IMR-90 (cell line): Measurements from ENCODE around the gene EHBP1L1. TPM values are rescaled to one million over a fixed set of nuclear protein-coding genes. Genes with fewer than 3 reads are reported as not detected.

Source experiments
- ATAC-seq: fragments of 200-7000 bp; cut with Tn5 transposase; 2 replicates; pipeline ENCODE4 v1.9.1; 2020; ENCODE audit warnings: low read depth, mild to moderate bottlenecking, moderate library complexity
- BruUV-seq: library from RNA; stranded (reverse); fragments of 400-500 nt; replicated peaks from 2 replicates; lab custom pipeline; 2021; lab: Mats Ljungman, UMichigan
- CTCF ChIA-PET: fragments of 300-600 bp; formaldehyde crosslinking; extraction: SDS; loops from one replicate; lab custom pipeline; 2021; ENCODE audit warnings: antibody characterized with exemption; lab: Yijun Ruan, JAX
- POLR2A ChIA-PET: fragments of 300-600 bp; sonication (Branson Sonifier 250); formaldehyde crosslinking; loops from one replicate; lab custom pipeline; 2022; ENCODE audit warnings: antibody characterized with exemption; ENCODE audit not compliant: unreplicated experiment; lab: Charles Lee
- DNase-seq: peaks from one replicate; pipeline ENCODE4 v3.0.0; 2013
- H2AFZ ChIP-seq: replicated peaks from 2 replicates; pipeline ENCODE3; 2013; ENCODE audit warnings: low read length, mild to moderate bottlenecking; ENCODE audit not compliant: poor library complexity
- H2AK5ac ChIP-seq: 2 replicates; pipeline ENCODE4 v1.6.1; 2013; ENCODE audit warnings: low read depth, low read length, inconsistent platforms
- H2AK9ac ChIP-seq: replicated peaks from 2 replicates; pipeline ENCODE3; 2013; ENCODE audit warnings: mild to moderate bottlenecking, low read depth, low read length, moderate library complexity; ENCODE audit not compliant: poor library complexity
- H2BK120ac ChIP-seq: 2 replicates; pipeline ENCODE4 v1.6.1; 2013; ENCODE audit warnings: low read depth, low read length, inconsistent platforms
- H2BK15ac ChIP-seq: 3 replicates; pipeline ENCODE4 v1.6.1; 2013; ENCODE audit warnings: low read depth, low read length, inconsistent platforms
- H2BK20ac ChIP-seq: 2 replicates; pipeline ENCODE4 v1.6.1; 2013; ENCODE audit warnings: low read depth, mild to moderate bottlenecking, inconsistent platforms, low read length, moderate library complexity
- H2BK5ac ChIP-seq: 2 replicates; pipeline ENCODE4 v1.6.1; 2013; ENCODE audit warnings: mild to moderate bottlenecking, low read depth, low read length, inconsistent platforms; ENCODE audit not compliant: poor library complexity, severe bottlenecking
- H3K14ac ChIP-seq: replicated peaks from 2 replicates; pipeline ENCODE4 v1.6.1; 2013; ENCODE audit warnings: low read depth, low read length, inconsistent platforms
- H3K18ac ChIP-seq: 2 replicates; pipeline ENCODE4 v1.6.1; 2013; ENCODE audit warnings: low read depth, low read length, control low read depth
- H3K23ac ChIP-seq: 2 replicates; pipeline ENCODE4 v1.6.1; 2013; ENCODE audit warnings: low read depth, low read length, inconsistent platforms
- H3K27ac ChIP-seq: 2 replicates; pipeline ENCODE4 v1.5.1; 2013; ENCODE audit warnings: mild to moderate bottlenecking, control low read depth, low read length; ENCODE audit not compliant: insufficient read depth
- H3K27me3 ChIP-seq: 2 replicates; pipeline ENCODE4 v1.6.1; 2013; ENCODE audit warnings: low read length; ENCODE audit not compliant: control insufficient read depth, insufficient read depth
- H3K36me3 ChIP-seq: 2 replicates; pipeline ENCODE4 v1.6.1; 2013; ENCODE audit warnings: low read length, mixed read lengths; ENCODE audit not compliant: control insufficient read depth, insufficient read depth
- H3K4ac ChIP-seq: 2 replicates; pipeline ENCODE4 v1.6.1; 2013; ENCODE audit warnings: low read depth, low read length, inconsistent platforms
- H3K4me1 ChIP-seq: 2 replicates; pipeline ENCODE4 v1.6.1; 2013; ENCODE audit warnings: low read length, mixed read lengths; ENCODE audit not compliant: control insufficient read depth, insufficient read depth
- H3K4me2 ChIP-seq: 2 replicates; pipeline ENCODE4 v1.6.1; 2013; ENCODE audit warnings: low read depth, mild to moderate bottlenecking, control low read depth, low read length, moderate library complexity
- H3K4me3 ChIP-seq: 2 replicates; pipeline ENCODE4 v1.5.1; 2013; ENCODE audit warnings: low read depth, mild to moderate bottlenecking, control low read depth, low read length, moderate library complexity; ENCODE audit not compliant: insufficient read depth
- H3K56ac ChIP-seq: 2 replicates; pipeline ENCODE4 v1.6.1; 2013; ENCODE audit warnings: low read length, inconsistent platforms; ENCODE audit not compliant: insufficient read depth; ENCODE audit errors: extremely low read depth
- H3K79me1 ChIP-seq, 2 experiments: 2 replicates each; pipeline ENCODE4 v1.6.1; 2013; ENCODE audit warnings: low read length in 2 of 2, inconsistent platforms in 1 of 2, low read depth in 1 of 2
- H3K9ac ChIP-seq: 2 replicates; pipeline ENCODE4 v1.6.1; 2013; ENCODE audit warnings: low read depth, low read length, control low read depth
- H3K9me1 ChIP-seq: 2 replicates; pipeline ENCODE4 v1.6.1; 2013; ENCODE audit warnings: low read length, inconsistent platforms; ENCODE audit not compliant: insufficient read depth
- H3K9me3 ChIP-seq: 2 replicates; pipeline ENCODE4 v1.6.1; 2013; ENCODE audit warnings: low read length; ENCODE audit not compliant: control insufficient read depth, insufficient read depth
- H4K20me1 ChIP-seq: 2 replicates; pipeline ENCODE4 v1.6.1; 2013; ENCODE audit warnings: low read length, inconsistent platforms; ENCODE audit not compliant: insufficient read depth
- H4K5ac ChIP-seq: 2 replicates; pipeline ENCODE4 v1.6.1; 2013; ENCODE audit warnings: mild to moderate bottlenecking, low read depth, low read length, control low read depth
- H4K8ac ChIP-seq, 2 experiments: 2 replicates each; pipeline ENCODE4 v1.6.1; 2013; ENCODE audit warnings: low read depth in 2 of 2, low read length in 2 of 2, control low read depth in 1 of 2, inconsistent platforms in 1 of 2
- H4K91ac ChIP-seq: 2 replicates; pipeline ENCODE4 v1.6.1; 2013; ENCODE audit warnings: low read depth, low read length, inconsistent platforms; ENCODE audit not compliant: insufficient read depth
- BHLHE40 ChIP-seq: fragments of 150-350 bp; IDR thresholded peaks from 2 replicates; pipeline ENCODE4 v1.6.1; 2016; ENCODE audit warnings: mild to moderate bottlenecking, low read depth, low read length
- CEBPB ChIP-seq: IDR thresholded peaks from 2 replicates; pipeline ENCODE4 v1.6.1; 2012; ENCODE audit warnings: low read depth, low read length, improper control_type of control experiment
- CTCF ChIP-seq: conservative IDR thresholded peaks from 2 replicates; pipeline ENCODE4 v1.5.1; 2012; ENCODE audit warnings: mild to moderate bottlenecking, low read depth, low read length, improper control_type of control experiment
- FOS ChIP-seq: fragments of 150-350 bp; IDR thresholded peaks from 2 replicates; pipeline ENCODE4 v1.6.1; 2016; ENCODE audit warnings: low read depth, low read length
- MAFK ChIP-seq: IDR thresholded peaks from 2 replicates; pipeline ENCODE4 v1.6.1; 2012; ENCODE audit warnings: low read depth, low read length, improper control_type of control experiment
- MAZ ChIP-seq: IDR thresholded peaks from 2 replicates; pipeline ENCODE4 v1.6.1; 2012; ENCODE audit warnings: low read depth, mild to moderate bottlenecking, low read length, improper control_type of control experiment, moderate library complexity, borderline replicate concordance
- WGBS, 2 experiments: methylation state at CpG; one replicate each; pipeline versions ENCODE4 v1.1.5 to v1.1.7; 2013; ENCODE audit warnings: missing lambda C conversion rate in 2 of 2; ENCODE audit not compliant: insufficient read length in 1 of 2; ENCODE audit errors: extremely low coverage in 2 of 2; 5-methylcytosine and 5-hydroxymethylcytosine counted together
- dilution Hi-C: fragments of 300-500 bp; cut with HindIII; formaldehyde crosslinking; loops from one replicate; pipeline ENCODE4 v1.14.3; 2018; ENCODE audit warnings: low sequenced_read_pairs; ENCODE audit not compliant: unreplicated experiment
- in situ Hi-C: fragments of 300-500 bp; cut with MboI; formaldehyde crosslinking; loops from 3 replicates; pipeline ENCODE4 v1.14.3; 2019; ENCODE audit warnings: low sequenced_read_pairs, inconsistent platforms, mixed read lengths
- intact Hi-C: fragments of 100-400 bp; cut with micrococcal nuclease; formaldehyde crosslinking; loops from 2 replicates; pipeline ENCODE4 v1.10.0; 2022
- polyA plus RNA-seq, 3 experiments: library from polyadenylated mRNA; depleted of rRNA; stranded (reverse); fragments of >200 nt; gene quantifications; 2 replicates each; pipeline ENCODE4 v1.2.3, GENCODE V29; 2012; ENCODE audit warnings: low replicate concordance in 1 of 3
- total RNA-seq: library from RNA; depleted of rRNA; stranded (reverse); fragments of >200 nt; gene quantifications from 2 replicates; pipeline ENCODE4 v1.2.3, GENCODE V29; 2012

EHBP1L1 gene
- total and polyA plus RNA-seq, 2 of the 4 experiments (the other 2 are of a cell fraction): 10.0 to 27.4 TPM

DNA sequence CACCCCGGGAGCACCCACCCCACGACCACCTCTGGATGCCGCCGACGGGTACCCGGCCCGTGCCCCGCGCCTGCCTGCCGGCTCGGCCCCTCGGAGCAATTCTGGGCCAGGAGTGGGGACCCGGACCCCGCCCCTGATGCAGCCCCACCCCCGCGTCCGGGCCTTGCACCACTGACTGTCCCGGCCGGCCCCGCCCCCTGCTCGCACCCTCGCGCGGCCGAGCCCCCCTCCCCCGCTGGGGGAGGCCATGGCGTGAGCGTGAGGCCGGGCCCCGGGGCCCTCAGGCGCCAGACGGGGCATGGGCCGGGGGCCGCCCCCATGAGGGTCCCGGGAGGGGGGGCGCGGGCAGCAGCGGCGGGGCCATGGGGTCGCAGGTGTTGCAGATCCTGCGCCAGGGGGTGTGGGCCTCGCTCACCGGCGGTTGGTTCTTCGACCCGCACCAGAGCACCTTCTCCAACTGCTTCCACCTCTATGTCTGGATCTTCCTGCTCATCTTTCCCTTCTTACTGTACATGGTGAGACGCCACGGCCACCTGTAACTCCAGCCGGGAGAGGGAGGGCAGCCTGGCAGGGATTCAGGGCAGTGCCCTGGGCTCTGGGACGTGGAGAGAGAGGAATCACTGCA is 40.2 kb downstream of the EHBP1L1 start:
- H4K20me1 ChIP-seq: peaks cover 26% of the 10 kb centered on the region
- H3K4ac ChIP-seq: peak overlapping the region; percentile 64
- peaks cover 30% of the 10 kb centered on the region; the same call in 1 of the 2 replicates for H3K36me3 ChIP-seq
- CTCF ChIA-PET: no interaction called here
- peak overlapping the region; percentile 34; the same call in 1 of the 2 replicates for H4K91ac ChIP-seq
- peak overlapping the region; percentile 99 for H2AK9ac ChIP-seq
- H3K9me3 ChIP-seq: no peaks in the 10 kb centered on the region
- H2BK15ac ChIP-seq: no peak overlapping the region
- ATAC-seq (peak; percentile 16), DNase-seq (no peak)
- peak overlapping the region; percentile 61 for H2BK5ac ChIP-seq
- dilution Hi-C loops (no loop called here), in situ Hi-C loops (no loop called here), intact Hi-C loops (no loop called here)
- peak overlapping the region; percentile 91 for H2AFZ ChIP-seq
- H3K14ac ChIP-seq: peak overlapping the region; percentile 68
- peak overlapping the region; percentile 93 for H3K4me2 ChIP-seq
- peak overlapping the region; percentile 56 for H3K4me3 ChIP-seq
- H3K79me1 ChIP-seq: peaks cover 7 to 65% of the 10 kb centered on the region in 2 experiments
- peak overlapping the region; percentile 73 for H3K56ac ChIP-seq
- H3K23ac ChIP-seq: peak overlapping the region; percentile 41; the same call in 1 of the 2 replicates
- no TSS peak for BruUV-seq
- peak overlapping the region; percentile 69 for H3K27ac ChIP-seq
- H2BK120ac ChIP-seq: no peak overlapping the region
- POLR2A ChIA-PET: interaction anchor here (1.0 kb wide), 2 partner anchors 108 to 116 kb away, joined by 3 to 4 read pairs; no protein-coding TSS in a partner anchor
- no peak overlapping the region for H3K18ac ChIP-seq
- H4K5ac ChIP-seq: no peak overlapping the region
- no peaks in the 10 kb centered on the region for H3K27me3 ChIP-seq
- H3K9ac ChIP-seq: peak overlapping the region; percentile 85
- whole genome bisulfite sequencing, 2 experiments: 1% methylated on average over 12 of the region's 50 CpGs; no CpG with 5 or more reads in 1 of the 2 experiments
- H2BK20ac ChIP-seq: no peak overlapping the region
- 0 out of 2 replicates have a peak, but pooled peaks cover 9% of the 10 kb centered on the region for H3K9me1 ChIP-seq
- TF ChIP-seq FOS (no peak), MAFK (no peak), MAZ (peak; percentile 27; the same call in 1 of the 2 replicates), BHLHE40 (no peak), CEBPB (no peak), CTCF (no peak)
- peak overlapping the region in 1 of 2 experiments; percentile 75; a peak in 1 of 4 replicates for H4K8ac ChIP-seq
- H2AK5ac ChIP-seq: peak overlapping the region; percentile 49; the same call in 1 of the 2 replicates
- peaks cover 19% of the 10 kb centered on the region for H3K4me1 ChIP-seq
